Ascending aorta (tissue), 2 donors: ENCODE data around the gene TMED10. TPM values are rescaled to one million over a fixed set of nuclear protein-coding genes. Genes with fewer than 3 reads are reported as not detected.

Experiments
- DNase-seq, 2 donors: peaks; one replicate each; pipeline ENCODE4 v3.0.0-alpha.2; 2019; ENCODE audit warnings: low spot score in 2 of 2
- H3K27ac ChIP-seq, 2 donors: fragments of 200-600 bp; sonication (generic); one replicate each; pipeline ENCODE4 v1.5.1; 2016 to 2017; ENCODE audit warnings: mild to moderate bottlenecking in 1 of 2
- H3K27me3 ChIP-seq: fragments of 200-600 bp; sonication (generic); one replicate; pipeline ENCODE4 v1.5.1; 2017
- H3K36me3 ChIP-seq, 2 donors: fragments of 200-600 bp; sonication (generic); one replicate each; pipeline ENCODE4 v1.5.1; 2016
- H3K4me1 ChIP-seq, 2 donors: fragments of 200-600 bp; sonication (generic); one replicate each; pipeline ENCODE4 v1.5.1; 2016 to 2017; ENCODE audit warnings: mild to moderate bottlenecking in 1 of 2
- H3K4me3 ChIP-seq, 2 donors: fragments of 200-600 bp; sonication (generic); one replicate each; pipeline ENCODE4 v1.5.1; 2016 to 2017; ENCODE audit warnings: mild to moderate bottlenecking in 1 of 2
- H3K9me3 ChIP-seq, 2 donors: fragments of 200-600 bp; sonication (generic); one replicate each; pipeline ENCODE4 v1.5.1; 2016
- intact Hi-C: fragments of 100-400 bp; cut with DNase I; formaldehyde crosslinking; loops from one replicate; pipeline ENCODE4 v1.15.1; 2023
- total RNA-seq: library from RNA; depleted of rRNA; stranded (reverse); fragments of >200 nt; gene quantifications from one replicate; pipeline ENCODE4 v1.1.0, GENCODE V29; 2016
- TF ChIP-seq, protein P1 (sequence below), 3 experiments: fragments of 200-600 bp in 2 of 3; fragments of 450-650 bp in 1 of 3; sonication (generic) in 2 of 3; IDR thresholded peaks; one replicate each; pipeline ENCODE4 v1.5.1; 2016 to 2019; ENCODE audit warnings: antibody characterized with exemption in 3 of 3, mild to moderate bottlenecking in 1 of 3, moderate library complexity in 1 of 3

Gene TMED10
- total RNA-seq, 1 donor from 2014 or later, result 190 TPM

GRCh38 chr14:75125617-75126016 is 50.8 kb downstream of the TMED10 start:
- Histone ChIP-seq H3K9me3 (no peaks in the 10 kb centered on the region), H3K4me1 (peaks cover 6 to 18% of the 10 kb centered on the region in 2 donors), H3K27me3 (no peaks in the 10 kb centered on the region), H3K36me3 (peaks cover 0 to 2% of the 10 kb centered on the region in 2 donors), H3K27ac (peak overlapping the region; percentile 90 to 99), H3K4me3 (peak overlapping the region; percentile 67 to 89)
- no peak for DNase-seq
- intact Hi-C loops, result loop anchor here (2.0 kb wide), 1 partner anchor 111 kb away; no protein-coding TSS in a partner anchor
- TF ChIP-seq, protein P1, sequence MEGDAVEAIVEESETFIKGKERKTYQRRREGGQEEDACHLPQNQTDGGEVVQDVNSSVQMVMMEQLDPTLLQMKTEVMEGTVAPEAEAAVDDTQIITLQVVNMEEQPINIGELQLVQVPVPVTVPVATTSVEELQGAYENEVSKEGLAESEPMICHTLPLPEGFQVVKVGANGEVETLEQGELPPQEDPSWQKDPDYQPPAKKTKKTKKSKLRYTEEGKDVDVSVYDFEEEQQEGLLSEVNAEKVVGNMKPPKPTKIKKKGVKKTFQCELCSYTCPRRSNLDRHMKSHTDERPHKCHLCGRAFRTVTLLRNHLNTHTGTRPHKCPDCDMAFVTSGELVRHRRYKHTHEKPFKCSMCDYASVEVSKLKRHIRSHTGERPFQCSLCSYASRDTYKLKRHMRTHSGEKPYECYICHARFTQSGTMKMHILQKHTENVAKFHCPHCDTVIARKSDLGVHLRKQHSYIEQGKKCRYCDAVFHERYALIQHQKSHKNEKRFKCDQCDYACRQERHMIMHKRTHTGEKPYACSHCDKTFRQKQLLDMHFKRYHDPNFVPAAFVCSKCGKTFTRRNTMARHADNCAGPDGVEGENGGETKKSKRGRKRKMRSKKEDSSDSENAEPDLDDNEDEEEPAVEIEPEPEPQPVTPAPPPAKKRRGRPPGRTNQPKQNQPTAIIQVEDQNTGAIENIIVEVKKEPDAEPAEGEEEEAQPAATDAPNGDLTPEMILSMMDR (IDR thresholded peaks at IDR 0.05), result no peak

- Histone ChIP-seq H3K27ac (peak overlapping the region; percentile 19 to 47), H3K27me3 (no peaks in the 10 kb centered on the region), H3K4me1 (peaks cover 6 to 18% of the 10 kb centered on the region in 2 donors), H3K36me3 (peaks cover 15 to 17% of the 10 kb centered on the region in 2 donors), H3K4me3 (no peak overlapping the region), H3K9me3 (no peaks in the 10 kb centered on the region)
- intact Hi-C loops, result no loop called here
- DNase-seq, result peak in 1 of 2 donors; percentile 21
- TF ChIP-seq, protein P1 (IDR thresholded peaks at IDR 0.05), result no peak
Measured at GRCh38 chr14:75123991-75124390, 52.4 kb downstream of the TMED10 start.

DNA sequence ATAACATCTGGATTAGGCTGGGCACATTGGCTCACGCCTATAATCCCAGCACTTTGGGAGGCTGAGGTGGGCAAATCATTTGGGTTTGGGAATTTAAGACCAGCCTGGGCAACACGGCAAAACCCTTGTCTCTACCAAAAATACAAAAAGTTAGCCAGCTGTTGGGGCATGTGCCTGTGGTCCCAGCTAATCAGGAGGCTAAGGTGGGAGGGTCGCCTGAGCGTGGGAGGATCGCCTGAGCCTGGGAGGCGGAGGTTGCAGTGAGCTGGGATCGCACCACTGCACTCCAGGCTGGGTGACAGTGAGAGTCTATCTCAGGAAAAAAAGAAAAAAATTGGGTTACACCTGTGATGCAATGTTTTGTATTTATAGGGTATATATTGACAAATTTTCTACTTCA is 54.9 kb downstream of the TMED10 start:
- TF ChIP-seq, protein P1 (IDR thresholded peaks at IDR 0.05), result no peak
- Histone ChIP-seq H3K27me3 (no peaks in the 10 kb centered on the region), H3K9me3 (no peaks in the 10 kb centered on the region), H3K27ac (no peak overlapping the region), H3K4me3 (no peak overlapping the region), H3K4me1 (peaks cover 0 to 5% of the 10 kb centered on the region in 2 donors), H3K36me3 (peaks cover 36 to 40% of the 10 kb centered on the region in 2 donors)
- DNase-seq, result no peak
- intact Hi-C loops, result no loop called here

DNA sequence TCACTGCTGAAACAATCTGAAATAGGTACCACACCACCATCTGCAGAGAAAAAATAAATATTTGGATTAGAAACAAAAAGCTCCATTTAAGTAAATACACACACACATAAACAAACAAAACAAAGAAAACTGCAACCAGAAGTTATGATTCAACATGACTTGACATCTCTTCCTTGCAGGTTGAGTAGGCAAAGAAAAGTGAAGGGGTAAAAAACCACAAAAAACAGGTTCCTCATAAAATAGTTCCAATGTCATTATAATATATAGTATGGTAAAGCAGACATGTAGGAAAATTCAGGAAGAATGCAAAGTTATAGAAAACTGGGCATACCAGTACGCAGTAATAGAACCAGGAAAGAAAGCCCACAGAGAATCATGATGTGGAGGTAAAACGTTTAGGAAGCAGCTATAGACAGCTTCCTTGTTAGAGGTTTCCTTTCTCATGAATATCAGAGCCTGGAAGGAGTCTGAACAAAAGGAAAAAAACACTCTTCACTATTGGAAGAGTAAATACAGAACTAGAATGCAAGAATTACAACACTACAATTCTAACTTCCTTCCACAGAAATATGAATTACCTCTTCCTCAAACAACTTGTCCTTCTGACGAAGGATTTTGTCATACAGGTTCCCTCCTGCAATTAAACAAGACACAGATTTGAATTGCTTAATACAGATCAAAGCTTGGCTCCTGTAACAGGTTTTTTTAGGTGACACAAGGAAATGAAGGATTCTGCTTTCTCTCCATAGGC is 55.7 kb downstream of the TMED10 start:
- peaks cover 45 to 47% of the 10 kb centered on the region in 2 donors for H3K36me3 ChIP-seq
- TF ChIP-seq, protein P1 (IDR thresholded peaks at IDR 0.05), result no peak
- peaks cover 0 to 2% of the 10 kb centered on the region in 2 donors for H3K4me1 ChIP-seq
- H3K9me3 ChIP-seq, result no peaks in the 10 kb centered on the region
- no peak for DNase-seq
- no peak overlapping the region for H3K4me3 ChIP-seq
- no peaks in the 10 kb centered on the region for H3K27me3 ChIP-seq
- intact Hi-C loops, result no loop called here
- no peak overlapping the region for H3K27ac ChIP-seq

DNA sequence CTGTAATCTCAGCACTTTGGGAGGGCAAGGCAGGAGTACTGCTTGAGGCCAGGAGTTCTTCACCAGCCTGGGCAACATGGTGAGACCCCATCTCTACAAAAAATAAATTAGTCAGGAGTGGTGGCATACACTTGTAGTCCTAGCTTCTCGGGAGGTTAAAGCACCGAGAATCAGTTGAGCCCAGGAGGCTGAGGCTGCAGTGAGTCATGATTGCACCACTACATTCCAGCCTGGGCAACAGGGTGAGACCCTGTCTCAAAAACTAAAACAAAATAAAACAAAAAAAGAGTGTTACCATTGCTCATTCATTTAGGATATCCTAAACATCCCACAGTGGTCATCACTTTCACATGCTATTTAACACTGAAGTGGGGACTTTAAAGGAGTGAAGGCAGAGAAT is 57.4 kb downstream of the TMED10 start:
- Histone ChIP-seq H3K4me1 (peaks cover 0 to under 1% of the 10 kb centered on the region in 2 donors), H3K9me3 (no peaks in the 10 kb centered on the region), H3K4me3 (no peak overlapping the region), H3K27ac (no peak overlapping the region), H3K36me3 (peaks cover 60 to 61% of the 10 kb centered on the region in 2 donors), H3K27me3 (no peaks in the 10 kb centered on the region)
- no peak for DNase-seq
- TF ChIP-seq, protein P1 (IDR thresholded peaks at IDR 0.05), result no peak
- intact Hi-C loops, result no loop called here
